Measurements from ENCODE around the gene MBNL1.
"Not testable (repeated sequence)": the region's sequence is repeated elsewhere in the genome, so short reads cannot be mapped to it uniquely, and the experiment has no call there.

The MBNL1 gene

DNA sequence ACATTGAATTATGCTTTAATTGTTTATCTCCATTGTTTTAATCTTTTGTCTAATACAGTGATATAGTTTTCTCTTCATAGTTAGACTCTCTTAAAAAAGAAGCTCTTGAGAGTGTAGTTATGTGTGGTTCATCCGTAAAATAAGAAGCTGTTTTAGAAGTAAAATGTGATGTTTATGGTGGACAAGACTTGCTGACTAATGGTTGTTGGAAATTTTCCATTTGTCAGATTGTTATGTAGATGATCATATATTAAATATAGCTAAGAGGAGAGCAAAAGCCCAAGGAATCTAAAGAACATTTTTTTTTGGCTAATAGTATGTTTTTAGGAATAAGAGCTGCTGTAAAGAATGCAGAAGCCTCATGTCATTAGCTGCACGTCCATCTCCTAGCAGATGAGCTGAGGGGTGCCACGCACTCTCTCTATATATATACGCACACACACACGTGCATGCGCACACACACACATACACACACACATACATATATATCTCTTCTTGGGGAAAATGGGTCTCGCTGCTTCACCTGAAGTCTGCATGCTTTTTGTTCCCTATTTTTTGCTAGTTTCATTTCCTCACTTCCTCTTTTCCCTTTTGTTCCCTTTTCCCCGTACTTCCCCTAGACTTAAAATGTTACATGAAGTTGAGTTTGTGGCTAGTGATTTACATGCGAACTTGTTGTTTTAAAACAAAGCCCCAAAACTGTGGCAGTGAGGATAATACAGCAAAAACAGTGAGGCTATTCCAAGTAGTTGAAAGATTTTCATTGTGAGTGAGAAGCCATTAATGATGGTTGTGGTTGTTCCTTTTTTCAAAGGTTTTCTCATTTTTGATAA, 107.8 kb downstream of the MBNL1 start:
- no peak for DNase-seq (ENCODE audit: low read depth in 2 of 2)

DNA sequence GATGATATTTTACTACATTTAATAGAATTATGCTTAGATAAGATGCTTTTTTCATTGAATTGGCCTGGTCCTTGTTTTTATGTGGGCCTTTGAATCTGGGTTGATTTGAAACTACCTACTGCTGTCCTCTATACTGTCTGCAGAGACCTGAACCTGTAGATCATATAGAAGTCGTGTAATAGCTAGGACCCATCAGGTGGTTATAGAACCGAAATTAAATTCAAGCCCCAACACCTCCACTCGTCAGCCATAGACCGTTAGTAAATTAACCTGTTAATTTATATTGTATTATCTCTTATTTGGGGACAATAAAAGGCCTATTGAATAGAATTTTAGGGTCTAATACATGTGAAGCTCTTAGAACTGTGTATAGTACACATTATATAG, 108.4 kb downstream of the MBNL1 start:
- DNase-seq (ENCODE audit: low read depth in 2 of 2) = no peak

GRCh38 chr3:152379415-152380042, 110.8 kb downstream of the MBNL1 start:
- DNase-seq (ENCODE audit: low read depth in 2 of 2) = no peak

DNA sequence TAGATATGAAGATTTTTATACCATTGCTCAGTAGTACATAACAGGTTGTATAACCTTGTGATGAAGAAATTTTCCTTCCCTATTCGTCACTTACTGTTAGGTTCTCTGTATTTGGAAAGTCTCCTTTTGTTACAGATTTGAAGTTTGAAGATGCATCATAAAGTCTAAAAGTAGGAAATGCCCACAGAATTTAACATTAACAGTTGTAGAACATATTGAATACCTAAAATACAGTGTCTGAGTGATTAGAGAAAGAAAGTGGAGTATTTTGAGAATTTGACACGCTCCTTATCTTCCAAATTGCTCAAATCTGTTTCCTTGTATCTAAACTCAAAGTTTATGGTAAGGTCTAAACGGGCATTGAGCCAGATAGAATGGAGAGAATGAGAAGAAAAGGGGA, 111.3 kb downstream of the MBNL1 start:
- DNase-seq (ENCODE audit: low read depth in 2 of 2) = no peak

GRCh38 chr3:152381881-152382295, 113.2 kb downstream of the MBNL1 start:
- no peak for DNase-seq (ENCODE audit: low read depth in 2 of 2)

DNA sequence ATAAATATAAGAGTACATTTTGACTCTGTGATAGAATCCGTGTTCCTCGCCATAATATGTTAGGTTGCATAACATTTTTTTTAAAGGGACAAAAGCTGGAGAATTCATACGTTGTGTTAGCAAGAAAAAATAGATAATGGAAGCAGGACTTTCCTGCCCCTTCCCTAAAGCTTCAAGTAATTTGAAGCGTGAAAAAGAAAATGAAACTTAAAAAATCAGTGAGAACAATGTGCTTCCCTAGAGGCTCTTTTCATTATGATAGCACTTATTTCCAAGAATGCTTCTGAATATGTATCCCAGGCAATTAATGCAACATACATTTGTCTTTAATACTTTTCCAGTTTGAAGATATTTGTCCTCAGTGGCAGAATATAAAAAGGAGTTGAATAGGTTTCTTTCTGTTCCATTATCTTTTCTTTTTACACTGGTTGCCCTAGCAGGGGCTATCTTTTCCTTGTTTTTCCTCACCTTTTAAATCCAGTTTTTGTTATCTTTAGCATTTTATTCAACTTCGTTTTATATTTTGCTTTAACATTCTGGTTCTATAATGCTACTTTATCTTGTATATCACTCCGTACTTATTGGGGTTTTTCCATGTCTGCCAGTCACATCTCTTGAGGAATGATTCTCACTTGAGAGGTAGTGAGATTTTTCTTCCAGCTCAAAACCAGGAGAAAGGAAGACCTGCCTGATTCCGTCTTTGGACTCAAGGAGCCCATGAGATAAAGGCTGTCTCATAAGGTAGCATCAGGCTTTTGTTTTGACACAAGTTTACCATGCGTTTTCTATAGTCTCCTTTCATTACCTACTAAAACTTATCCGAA, 113.8 kb downstream of the MBNL1 start:
- no peak for DNase-seq (ENCODE audit: low read depth in 2 of 2)

- DNase-seq (ENCODE audit: low read depth in 2 of 2) = no peak
Observed at GRCh38 chr3:152383136-152383606, 114.4 kb downstream of the MBNL1 start.

DNA sequence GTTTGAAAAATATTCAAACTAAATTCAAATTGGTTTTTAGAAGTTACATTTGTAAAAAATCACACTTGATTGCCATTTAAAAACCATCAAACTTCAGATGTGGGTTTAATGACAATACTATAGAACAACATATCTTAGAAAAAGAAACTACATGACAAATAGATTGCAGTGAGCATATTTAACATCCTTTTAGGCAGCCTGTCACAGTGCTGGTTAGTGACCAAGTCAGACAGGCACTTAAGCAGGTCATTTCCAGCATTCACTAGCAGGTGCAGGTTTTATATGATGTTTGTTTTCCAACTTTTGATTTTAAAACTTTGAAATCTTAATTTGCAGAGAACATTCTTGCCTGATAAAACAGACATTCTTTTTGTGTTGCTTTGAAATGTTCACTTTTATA, 115.7 kb downstream of the MBNL1 start:
- DNase-seq (ENCODE audit: low read depth in 2 of 2) = no peak

DNA sequence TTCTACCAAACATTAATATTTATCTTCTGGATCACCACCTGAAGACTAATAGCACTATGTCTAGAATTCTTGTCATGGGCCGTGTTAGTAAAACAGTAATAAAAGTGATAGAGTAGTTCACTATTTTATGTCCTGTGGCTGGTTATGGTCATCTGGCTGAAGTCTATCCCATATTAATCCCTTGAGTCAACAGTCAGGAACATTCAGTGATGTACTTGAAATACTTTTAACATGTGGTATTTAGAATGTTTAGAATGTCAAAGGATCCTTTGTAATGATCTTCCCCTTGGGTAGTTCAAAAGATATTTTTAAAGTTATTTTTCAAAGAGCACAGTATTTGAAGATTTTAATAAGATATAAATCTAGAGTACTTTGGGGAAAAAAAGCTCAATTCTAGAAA, 117.0 kb downstream of the MBNL1 start:
- no peak for DNase-seq (ENCODE audit: low read depth in 2 of 2)

DNA sequence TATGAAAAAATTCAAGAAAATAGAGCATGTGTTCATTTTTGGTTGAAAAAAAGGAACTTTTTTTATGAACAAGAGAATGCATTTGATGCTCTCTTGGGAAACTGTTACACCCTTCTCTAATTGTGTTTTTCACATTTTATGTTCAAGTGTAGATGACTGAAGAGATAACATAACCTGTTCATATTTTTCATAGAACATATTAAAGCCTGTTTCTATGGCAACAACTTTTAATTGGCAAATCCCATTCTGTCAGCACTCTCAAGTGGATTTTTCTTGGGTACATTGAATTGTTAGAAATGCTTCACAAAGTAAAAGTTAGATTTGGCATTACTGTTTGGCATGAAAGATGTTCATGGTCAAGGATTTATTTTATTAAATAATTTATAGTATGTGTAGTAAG, 117.5 kb downstream of the MBNL1 start:
- no peak for DNase-seq (ENCODE audit: low read depth in 2 of 2)

GRCh38 chr3:152388631-152389030, 119.9 kb downstream of the MBNL1 start:
- DNase-seq (ENCODE audit: low read depth in 2 of 2) = no peak

- no peak for DNase-seq (ENCODE audit: low read depth in 2 of 2)
Observed at GRCh38 chr3:152389316-152389934, 120.7 kb downstream of the MBNL1 start.

GRCh38 chr3:152390647-152391046, 121.9 kb downstream of the MBNL1 start:
- no peak for DNase-seq (ENCODE audit: low read depth in 2 of 2)

DNA sequence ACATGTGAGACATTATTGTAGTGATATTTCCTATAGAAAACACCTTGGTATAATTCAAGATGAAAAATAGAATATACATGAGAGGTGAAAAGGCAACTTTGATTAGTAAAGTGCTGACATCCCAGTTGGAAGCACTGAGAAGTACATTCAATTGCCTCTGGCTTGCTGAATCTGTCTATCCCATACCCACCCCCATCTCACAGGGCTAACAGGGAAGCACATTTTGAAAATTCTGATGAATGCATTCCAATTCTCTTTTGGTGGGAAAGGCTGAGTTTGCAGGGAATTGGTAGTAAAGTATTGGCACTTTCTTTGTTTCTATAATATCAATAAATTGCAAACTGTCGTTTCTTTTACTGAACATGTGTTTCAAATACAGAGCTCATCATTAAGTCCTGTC, 122.9 kb downstream of the MBNL1 start:
- no peak for DNase-seq (ENCODE audit: low read depth in 2 of 2)

- no peak for DNase-seq (ENCODE audit: low read depth in 2 of 2)
Observed at GRCh38 chr3:152392272-152392880, 123.6 kb downstream of the MBNL1 start.

DNA sequence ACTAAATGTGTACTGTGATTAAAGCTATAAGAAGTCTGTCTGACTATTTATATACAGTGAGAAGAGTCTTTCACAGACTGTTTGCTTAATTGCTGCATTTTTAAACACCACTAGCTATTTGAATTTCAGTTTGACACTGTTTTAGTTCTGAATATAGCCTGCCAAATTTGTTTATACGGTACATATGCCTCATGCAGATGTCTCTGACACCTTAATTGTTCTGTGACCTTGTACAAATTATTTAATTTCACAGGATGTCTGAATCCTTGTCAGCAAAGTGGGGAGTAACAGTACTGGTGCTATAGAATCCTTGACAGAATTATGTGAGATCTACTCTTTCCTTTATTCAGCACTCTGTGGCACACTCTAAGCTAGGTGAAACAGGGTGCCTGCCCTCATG, 125.5 kb downstream of the MBNL1 start:
- DNase-seq (ENCODE audit: low read depth in 2 of 2) = no peak

- DNase-seq (ENCODE audit: low read depth in 2 of 2) = no peak
Observed at GRCh38 chr3:152395764-152396163, 127.0 kb downstream of the MBNL1 start.

- DNase-seq (ENCODE audit: low read depth in 2 of 2) = no peak
Observed at GRCh38 chr3:152396867-152397266, 128.1 kb downstream of the MBNL1 start.

DNA sequence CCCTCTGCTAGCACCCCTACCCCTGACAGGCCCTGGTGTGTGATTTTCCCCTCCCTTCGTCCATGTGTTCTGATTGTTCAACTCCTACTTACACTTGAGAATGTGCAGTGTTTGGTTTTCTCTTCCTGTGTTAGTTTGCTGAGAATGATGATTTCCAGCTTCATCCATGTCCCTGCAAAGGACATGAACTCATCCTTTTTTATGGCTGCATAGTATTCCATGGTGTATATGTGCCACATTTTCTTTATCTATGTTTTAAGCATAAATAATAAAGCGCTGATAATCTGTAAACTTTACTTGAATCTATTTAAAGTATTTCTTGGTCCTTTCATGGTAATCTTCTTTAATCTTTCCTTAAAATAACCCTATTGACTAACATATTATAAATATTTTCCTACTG, 128.6 kb downstream of the MBNL1 start:
- DNase-seq (ENCODE audit: low read depth in 2 of 2) = not testable (repeated sequence)

DNA sequence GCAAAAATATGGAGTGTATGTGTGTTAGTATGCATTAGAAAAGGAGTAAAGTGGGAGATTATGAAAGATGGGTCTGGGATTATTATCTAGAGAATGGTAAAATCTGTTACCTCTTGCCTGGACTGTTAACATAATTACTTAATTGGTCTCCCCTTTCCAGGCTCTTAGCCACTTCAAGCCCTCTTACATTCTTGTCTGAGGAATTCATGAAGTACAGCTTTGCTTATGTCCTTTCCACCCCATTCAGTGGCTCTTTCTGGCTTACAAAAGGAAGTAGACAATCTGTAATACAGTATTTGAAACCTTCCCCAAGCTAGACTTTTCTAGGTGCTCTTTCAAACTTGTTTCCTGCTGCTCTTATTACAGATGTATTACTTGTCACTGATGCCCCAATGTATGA, 129.8 kb downstream of the MBNL1 start:
- no peak for DNase-seq (ENCODE audit: low read depth in 2 of 2)

GRCh38 chr3:152399374-152399773, 130.6 kb downstream of the MBNL1 start:
- no peak for DNase-seq (ENCODE audit: low read depth in 2 of 2)

GRCh38 chr3:152400887-152401286, 132.2 kb downstream of the MBNL1 start:
- no peak for DNase-seq (ENCODE audit: low read depth in 2 of 2)

All from stimulated activated CD4-positive, alpha-beta T cell treated with anti-CD3 and anti-CD28 coated beads, Interleukin-4, amount 100 ng/mL, for 48 hours (primary cell).